Loucy (cell line): ENCODE measurements around the gene YOD1.

Source experiments
- H2AFZ ChIP-seq: fragments of 200-600 bp; sonication (generic); 2 replicates; pipeline ENCODE4 v1.6.0; 2016; ENCODE audit warnings: antibody characterized with exemption, mild to moderate bottlenecking, low read length, moderate library complexity
- H3F3A ChIP-seq: fragments of 200-600 bp; 2 replicates; pipeline ENCODE4 v1.6.0; 2016; ENCODE audit warnings: antibody characterized with exemption, low read depth, mild to moderate bottlenecking
- H3K27me3 ChIP-seq: fragments of 200-600 bp; sonication (generic); 2 replicates; pipeline ENCODE4 v1.6.1; 2014; ENCODE audit warnings: low read length, mild to moderate bottlenecking; ENCODE audit not compliant: insufficient read depth, poor library complexity, severe bottlenecking
- H3K36me3 ChIP-seq: fragments of 200-600 bp; sonication (generic); 2 replicates; pipeline ENCODE4 v1.6.1; 2016; ENCODE audit warnings: low read length; ENCODE audit not compliant: insufficient read depth
- H3K4me1 ChIP-seq: fragments of 200-600 bp; sonication (generic); 2 replicates; pipeline ENCODE4 v1.5.1; 2014; ENCODE audit warnings: low read length, mild to moderate bottlenecking; ENCODE audit not compliant: insufficient read depth, poor library complexity, severe bottlenecking
- H3K4me2 ChIP-seq: fragments of 200-600 bp; sonication (generic); 2 replicates; pipeline ENCODE4 v1.6.0; 2014; ENCODE audit warnings: antibody characterized with exemption, low read length, low read depth, mild to moderate bottlenecking; ENCODE audit not compliant: poor library complexity, severe bottlenecking
- H3K4me3 ChIP-seq: fragments of 200-600 bp; sonication (generic); 2 replicates; pipeline ENCODE4 v1.5.1; 2014; ENCODE audit warnings: low read length, mild to moderate bottlenecking, mixed read lengths; ENCODE audit not compliant: poor library complexity, severe bottlenecking
- H3K79me2 ChIP-seq: fragments of 200-600 bp; sonication (generic); 2 replicates; pipeline ENCODE4 v1.6.1; 2014; ENCODE audit warnings: low read length; ENCODE audit not compliant: insufficient read depth
- H3K9ac ChIP-seq: fragments of 200-600 bp; sonication (generic); 2 replicates; pipeline ENCODE4 v1.6.0; 2014; ENCODE audit warnings: mild to moderate bottlenecking, low read depth, low read length, moderate library complexity; ENCODE audit not compliant: poor library complexity, severe bottlenecking
- H3K9me2 ChIP-seq: fragments of 200-600 bp; sonication (generic); replicated peaks from 2 replicates; pipeline ENCODE4 v1.6.1; 2016; ENCODE audit warnings: low read depth, low read length, mixed read lengths
- H3K9me3 ChIP-seq: fragments of 200-600 bp; sonication (generic); 2 replicates; pipeline ENCODE4 v1.6.1; 2014; ENCODE audit warnings: mild to moderate bottlenecking, antibody characterized with exemption, low read length, low read depth; ENCODE audit not compliant: insufficient read depth
- H4K20me1 ChIP-seq: fragments of 200-600 bp; sonication (generic); 2 replicates; pipeline ENCODE4 v1.6.0; 2014; ENCODE audit warnings: antibody characterized with exemption, low read length, mild to moderate bottlenecking; ENCODE audit not compliant: insufficient read depth, poor library complexity, severe bottlenecking
- CTCF ChIP-seq: fragments of 200-600 bp; sonication (generic); conservative IDR thresholded peaks from 2 replicates; pipeline ENCODE4 v1.5.1; 2014; ENCODE audit warnings: mild to moderate bottlenecking, antibody characterized with exemption, low read length
- EZH2phosphoT487 ChIP-seq: fragments of 200-600 bp; IDR thresholded peaks from 2 replicates; pipeline ENCODE4 v1.6.1; 2018; ENCODE audit warnings: antibody characterized with exemption, mild to moderate bottlenecking, moderate library complexity, borderline replicate concordance

Gene YOD1

GRCh38 chr1:207021139-207021861 lies 29.7 kb downstream of the YOD1 start:
- Histone ChIP-seq H3K27me3 (no peaks in the 10 kb centered on the region), H3K9ac (no peak overlapping the region), H3K79me2 (no peaks in the 10 kb centered on the region), H3F3A (no peaks in the 10 kb centered on the region), H3K4me2 (no peak overlapping the region), H3K9me3 (no peaks in the 10 kb centered on the region), H3K4me1 (peaks cover 3% of the 10 kb centered on the region), H3K9me2 (no peaks in the 10 kb centered on the region), H2AFZ (no peak overlapping the region), H4K20me1 (no peaks in the 10 kb centered on the region), H3K4me3 (no peak overlapping the region), H3K36me3 (no peaks in the 10 kb centered on the region)
- TF ChIP-seq EZH2phosphoT487 (no peak), CTCF (no peak)

DNA sequence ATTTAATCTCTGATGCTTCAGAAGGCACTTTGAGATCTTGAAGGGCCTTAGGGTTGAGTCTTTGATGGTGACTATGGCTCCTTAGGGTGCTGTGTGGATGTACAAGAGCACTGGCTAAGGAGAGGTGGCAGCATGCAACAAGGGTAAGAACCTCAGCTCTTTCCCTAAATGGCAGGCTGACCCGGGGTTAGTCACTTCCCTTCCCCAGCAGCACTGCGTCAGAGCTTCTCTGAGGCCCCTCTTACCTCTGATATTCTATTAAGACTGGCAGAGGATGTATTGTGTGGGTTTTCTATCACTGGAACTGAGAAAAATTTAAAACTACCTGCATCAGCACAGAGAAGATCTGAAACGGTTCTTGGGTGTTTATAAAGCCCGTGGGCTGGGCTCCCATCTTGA lies 30.3 kb downstream of the YOD1 start:
- Histone ChIP-seq H3K9me2 (no peaks in the 10 kb centered on the region), H3K9ac (no peak overlapping the region), H3K79me2 (no peaks in the 10 kb centered on the region), H4K20me1 (no peaks in the 10 kb centered on the region), H3K4me1 (peaks cover 3% of the 10 kb centered on the region), H3K36me3 (no peaks in the 10 kb centered on the region), H3K4me2 (no peak overlapping the region), H3K9me3 (no peaks in the 10 kb centered on the region), H3K4me3 (no peak overlapping the region), H3K27me3 (no peaks in the 10 kb centered on the region), H2AFZ (no peak overlapping the region), H3F3A (no peaks in the 10 kb centered on the region)
- TF ChIP-seq EZH2phosphoT487, result no peak
- no peak for TF ChIP-seq CTCF

- H3K36me3 ChIP-seq, result no peaks in the 10 kb centered on the region
- H3K4me3 ChIP-seq, result no peak overlapping the region
- H3K9me2 ChIP-seq, result no peaks in the 10 kb centered on the region
- no peaks in the 10 kb centered on the region for H3K79me2 ChIP-seq
- H3K4me1 ChIP-seq, result peaks cover 1% of the 10 kb centered on the region
- no peaks in the 10 kb centered on the region for H4K20me1 ChIP-seq
- H3K27me3 ChIP-seq, result peaks cover under 1% of the 10 kb centered on the region
- no peaks in the 10 kb centered on the region for H3F3A ChIP-seq
- no peak overlapping the region for H3K9ac ChIP-seq
- no peaks in the 10 kb centered on the region for H3K9me3 ChIP-seq
- no peak for TF ChIP-seq CTCF
- TF ChIP-seq EZH2phosphoT487, result no peak
- no peak overlapping the region for H3K4me2 ChIP-seq
- no peak overlapping the region for H2AFZ ChIP-seq
Measured at GRCh38 chr1:207020065-207020708, 30.8 kb downstream of the YOD1 start.
